Activated CD4-positive, alpha-beta T cell treated with anti-CD3 and anti-CD28 coated beads, Interleukin-2, amount 10 ng/mL, durations not matched to agents 7 days and 5 days (primary cell): Measurements from ENCODE around the gene SFTPA2. TPM values are rescaled to one million over a fixed set of nuclear protein-coding genes. Genes with fewer than 3 reads are reported as not detected.
A peak's percentile ranks its signal among the peaks of the same experiment; 100 is the strongest.
"Not testable (repeated sequence)": the region's sequence is repeated elsewhere in the genome, so short reads cannot be mapped to it uniquely, and the experiment has no call there.

Experiments
- CTCF ChIA-PET: fragments of 350-600 bp; sonication (Branson Sonifier 250); formaldehyde crosslinking; loops from one replicate; lab custom pipeline; 2021; ENCODE audit warnings: antibody characterized with exemption; lab: Charles Lee
- POLR2A ChIA-PET: fragments of 350-600 bp; sonication (Branson Sonifier 250); formaldehyde crosslinking; loops from one replicate; lab custom pipeline; 2021; ENCODE audit warnings: antibody characterized with exemption; lab: Charles Lee
- DNase-seq: peaks from one replicate; pipeline ENCODE4 v3.0.0-alpha.2; 2020
- H3K27ac Mint-ChIP-seq: one replicate; pipeline ENCODE4 v1.8.0; 2021; ENCODE audit warnings: mild to moderate bottlenecking, moderate library complexity, mixed read lengths
- H3K27me3 Mint-ChIP-seq: one replicate; pipeline ENCODE4 v1.8.0; 2021; ENCODE audit warnings: mixed read lengths
- H3K36me3 Mint-ChIP-seq: one replicate; pipeline ENCODE4 v1.8.0; 2021; ENCODE audit warnings: low read depth, mixed read lengths
- H3K4me1 Mint-ChIP-seq: one replicate; pipeline ENCODE4 v1.8.0; 2021; ENCODE audit warnings: mixed read lengths
- H3K4me3 Mint-ChIP-seq: one replicate; pipeline ENCODE4 v1.8.0; 2021; ENCODE audit warnings: mild to moderate bottlenecking, moderate library complexity, mixed read lengths
- H3K9me3 Mint-ChIP-seq: one replicate; pipeline ENCODE4 v1.8.0; 2021; ENCODE audit warnings: mixed read lengths
- total RNA-seq, 2 experiments: library from RNA; stranded (reverse); gene quantifications; one replicate each; pipeline ENCODE4 v1.2.3, GENCODE V29; 2021

The SFTPA2 gene
- total RNA-seq, 2 experiments from 2014 or later: not detected

DNA sequence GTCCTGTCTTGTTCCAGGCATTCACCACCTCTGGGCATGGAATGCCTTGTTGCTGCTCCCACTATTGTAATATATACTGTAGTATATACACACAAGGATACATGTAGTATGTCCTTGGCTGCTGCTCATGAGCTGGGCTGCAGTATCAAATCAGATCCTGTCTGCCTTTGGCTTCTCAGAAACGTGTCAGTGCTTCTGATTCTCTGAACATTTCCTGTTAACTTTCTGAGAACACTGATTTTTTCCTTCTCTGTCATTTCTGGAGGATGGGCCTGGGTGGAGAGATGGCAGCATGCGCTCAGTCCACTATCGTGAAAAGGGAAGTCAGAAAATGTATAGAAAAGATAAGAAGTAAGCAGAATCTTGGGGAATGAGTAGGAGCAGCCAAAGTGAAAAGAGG, 12.2 kb downstream of the SFTPA2 start:
- ChIA-PET CTCF (no interaction called here), POLR2A (no interaction called here)
- Mint-ChIP-seq H3K36me3 (peaks cover 8% of the 10 kb centered on the region), H3K4me1 (peaks cover 38% of the 10 kb centered on the region), H3K4me3 (peak overlapping the region; percentile 9), H3K27ac (peak overlapping the region; percentile 82), H3K9me3 (peaks cover 10% of the 10 kb centered on the region), H3K27me3 (no peaks in the 10 kb centered on the region)
- peak; percentile 29 for DNase-seq

- POLR2A ChIA-PET, H3K27ac Mint-ChIP-seq, CTCF ChIA-PET, H3K27me3 Mint-ChIP-seq, H3K36me3 Mint-ChIP-seq, H3K9me3 Mint-ChIP-seq, DNase-seq, H3K4me3 Mint-ChIP-seq: not testable (repeated sequence)
- peaks cover 41% of the 10 kb centered on the region for H3K4me1 Mint-ChIP-seq
Measured at GRCh38 chr10:79547128-79547527, 13.1 kb downstream of the SFTPA2 start.

DNA sequence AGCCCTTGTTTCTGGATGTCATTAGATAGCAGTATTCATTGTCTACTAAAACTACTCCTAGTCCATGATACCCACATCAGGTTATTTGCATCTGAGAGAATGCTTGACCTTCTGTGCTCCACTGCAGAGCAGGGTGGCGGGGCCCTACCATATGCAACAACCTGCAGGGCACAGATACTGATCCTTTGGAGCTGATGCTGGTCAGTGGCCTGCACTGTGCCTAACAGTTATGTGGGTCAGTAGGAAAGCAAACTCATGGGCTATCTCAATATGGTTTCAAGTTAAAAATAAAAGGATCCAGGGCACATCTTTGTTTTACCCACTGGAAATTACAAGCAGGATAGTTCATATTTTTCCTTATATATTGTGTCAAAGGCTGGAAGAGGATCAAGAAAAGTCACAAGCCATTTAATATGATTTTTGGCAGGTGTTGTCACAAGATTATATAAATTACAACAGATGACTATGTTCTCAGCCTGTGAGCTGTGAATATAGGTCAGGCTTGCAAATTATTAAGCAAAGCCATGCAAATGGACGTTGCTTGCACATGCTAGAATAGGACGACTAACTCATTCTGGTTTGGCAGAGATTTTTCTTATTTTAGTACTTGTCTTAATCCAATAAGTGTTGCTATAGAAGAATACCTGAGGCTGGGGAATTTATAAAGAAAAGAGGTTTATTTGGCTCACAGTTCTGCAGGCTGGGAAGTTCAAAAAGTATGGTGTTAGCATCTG, 15.1 kb downstream of the SFTPA2 start:
- H3K9me3 Mint-ChIP-seq, H3K36me3 Mint-ChIP-seq, H3K27me3 Mint-ChIP-seq, H3K27ac Mint-ChIP-seq, POLR2A ChIA-PET, DNase-seq, H3K4me3 Mint-ChIP-seq, CTCF ChIA-PET: not testable (repeated sequence)
- H3K4me1 Mint-ChIP-seq: peaks cover 51% of the 10 kb centered on the region

DNA sequence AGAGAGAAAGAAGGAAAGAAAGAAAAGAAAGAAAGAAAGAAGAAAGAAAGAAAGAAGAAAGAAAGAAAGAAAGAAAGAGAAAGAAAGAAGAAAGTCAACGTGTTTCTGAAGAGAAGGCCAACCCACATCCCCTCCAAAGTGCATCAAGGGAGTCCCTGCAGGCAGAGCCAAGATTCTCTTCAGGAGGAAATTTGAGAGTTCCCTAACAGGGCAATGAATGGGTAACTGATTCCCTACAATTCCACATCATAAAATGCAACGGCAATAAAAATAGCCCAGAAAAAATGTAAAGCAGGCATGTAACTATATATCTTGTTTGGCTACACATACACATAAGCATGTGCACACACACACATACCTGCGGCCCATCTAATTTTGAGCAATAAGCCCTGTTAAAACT, 15.8 kb downstream of the SFTPA2 start:
- H3K27ac Mint-ChIP-seq, POLR2A ChIA-PET, H3K27me3 Mint-ChIP-seq, DNase-seq, H3K4me3 Mint-ChIP-seq, H3K9me3 Mint-ChIP-seq, CTCF ChIA-PET, H3K36me3 Mint-ChIP-seq: not testable (repeated sequence)
- H3K4me1 Mint-ChIP-seq: peaks cover 48% of the 10 kb centered on the region

DNA sequence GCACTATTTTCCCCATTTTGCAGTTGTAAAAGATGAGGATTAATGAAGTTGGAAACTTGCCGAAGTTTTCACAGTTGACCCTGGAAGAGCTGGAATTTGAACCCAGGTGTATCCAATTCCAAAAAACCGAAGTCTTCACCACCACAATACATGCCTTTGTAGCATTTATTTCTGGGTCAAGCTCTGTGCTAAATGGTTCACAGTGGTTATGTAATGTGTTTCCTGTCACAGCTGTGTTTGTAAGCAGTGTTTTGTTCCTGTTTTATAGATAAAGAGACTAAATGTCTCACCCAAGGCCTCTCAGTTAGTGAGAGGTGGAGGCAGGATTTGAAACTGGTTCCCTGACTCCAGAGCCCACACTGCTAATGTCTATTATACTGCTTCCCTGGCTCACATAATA, 17.6 kb downstream of the SFTPA2 start:
- CTCF ChIA-PET: no interaction called here
- POLR2A ChIA-PET: no interaction called here
- no peak overlapping the region for H3K27ac Mint-ChIP-seq
- no peak for DNase-seq
- no peaks in the 10 kb centered on the region for H3K27me3 Mint-ChIP-seq
- H3K4me1 Mint-ChIP-seq: peaks cover 34% of the 10 kb centered on the region
- peaks cover 10% of the 10 kb centered on the region for H3K9me3 Mint-ChIP-seq
- no peak overlapping the region for H3K4me3 Mint-ChIP-seq
- H3K36me3 Mint-ChIP-seq: peaks cover 8% of the 10 kb centered on the region

DNA sequence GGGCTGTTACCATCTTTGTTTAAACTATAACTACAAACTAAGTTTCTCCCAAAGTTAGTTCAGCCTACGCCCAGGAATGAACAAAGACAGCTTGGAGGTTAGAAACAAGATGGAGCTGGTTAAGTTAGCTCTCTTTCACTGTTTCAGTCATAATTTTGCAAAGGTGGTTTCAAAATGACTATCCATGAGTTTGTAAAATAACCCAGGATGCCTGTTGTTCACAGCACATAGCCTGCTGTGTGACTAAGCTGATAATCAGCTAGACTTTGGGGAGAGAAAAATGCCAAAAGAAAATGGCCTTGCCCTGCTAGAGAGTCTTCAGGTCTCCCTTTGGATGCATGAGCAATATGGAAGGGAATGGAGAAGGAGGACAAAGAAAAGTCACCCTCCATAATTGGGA, 19.3 kb downstream of the SFTPA2 start:
- DNase-seq, H3K27ac Mint-ChIP-seq, H3K36me3 Mint-ChIP-seq, POLR2A ChIA-PET, H3K9me3 Mint-ChIP-seq, H3K4me3 Mint-ChIP-seq, H3K27me3 Mint-ChIP-seq: not testable (repeated sequence)
- CTCF ChIA-PET: interaction anchor here (0.6 kb wide), 1 partner anchor 40 kb away, joined by 4 read pairs; no protein-coding TSS in a partner anchor
- peaks cover 19% of the 10 kb centered on the region for H3K4me1 Mint-ChIP-seq

GRCh38 chr10:79538311-79538710, 21.9 kb downstream of the SFTPA2 start:
- H3K4me1 Mint-ChIP-seq: peaks cover 19% of the 10 kb centered on the region
- POLR2A ChIA-PET, H3K27me3 Mint-ChIP-seq, H3K9me3 Mint-ChIP-seq, H3K27ac Mint-ChIP-seq, H3K4me3 Mint-ChIP-seq, H3K36me3 Mint-ChIP-seq, DNase-seq: not testable (repeated sequence)
- CTCF ChIA-PET: interaction anchor here (1.3 kb wide), 1 partner anchor 391 kb away, joined by 6 read pairs; no protein-coding TSS in a partner anchor

DNA sequence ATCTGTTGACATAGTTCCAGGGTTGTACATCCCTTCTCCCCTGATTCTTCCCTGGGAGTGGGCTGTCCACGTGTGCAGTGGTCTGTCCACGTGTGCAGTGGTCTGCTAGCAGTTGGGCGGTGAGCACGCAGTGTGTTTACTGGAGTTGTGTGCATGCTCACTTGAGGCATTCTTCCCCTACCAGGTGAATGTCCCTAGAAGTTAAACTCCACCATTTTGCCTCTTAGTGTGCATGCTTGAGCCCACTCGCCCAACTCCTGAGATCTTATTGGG, 26.4 kb downstream of the SFTPA2 start:
- POLR2A ChIA-PET, CTCF ChIA-PET: not testable (repeated sequence)

GRCh38 chr10:79533142-79533902, 26.9 kb downstream of the SFTPA2 start:
- H3K4me1 Mint-ChIP-seq, POLR2A ChIA-PET, CTCF ChIA-PET, DNase-seq, H3K27me3 Mint-ChIP-seq, H3K36me3 Mint-ChIP-seq, H3K4me3 Mint-ChIP-seq, H3K27ac Mint-ChIP-seq, H3K9me3 Mint-ChIP-seq: not testable (repeated sequence)

More for the DNA sequence above, 26.4 kb downstream of the SFTPA2 start:
- H3K9me3 Mint-ChIP-seq, H3K4me3 Mint-ChIP-seq, H3K27me3 Mint-ChIP-seq, H3K27ac Mint-ChIP-seq, H3K4me1 Mint-ChIP-seq, DNase-seq, H3K36me3 Mint-ChIP-seq: not testable (repeated sequence)

GRCh38 chr10:79528261-79528660, 31.9 kb downstream of the SFTPA2 start:
- H3K9me3 Mint-ChIP-seq, H3K36me3 Mint-ChIP-seq, H3K4me1 Mint-ChIP-seq, POLR2A ChIA-PET, H3K4me3 Mint-ChIP-seq, H3K27ac Mint-ChIP-seq, CTCF ChIA-PET, H3K27me3 Mint-ChIP-seq, DNase-seq: not testable (repeated sequence)

DNA sequence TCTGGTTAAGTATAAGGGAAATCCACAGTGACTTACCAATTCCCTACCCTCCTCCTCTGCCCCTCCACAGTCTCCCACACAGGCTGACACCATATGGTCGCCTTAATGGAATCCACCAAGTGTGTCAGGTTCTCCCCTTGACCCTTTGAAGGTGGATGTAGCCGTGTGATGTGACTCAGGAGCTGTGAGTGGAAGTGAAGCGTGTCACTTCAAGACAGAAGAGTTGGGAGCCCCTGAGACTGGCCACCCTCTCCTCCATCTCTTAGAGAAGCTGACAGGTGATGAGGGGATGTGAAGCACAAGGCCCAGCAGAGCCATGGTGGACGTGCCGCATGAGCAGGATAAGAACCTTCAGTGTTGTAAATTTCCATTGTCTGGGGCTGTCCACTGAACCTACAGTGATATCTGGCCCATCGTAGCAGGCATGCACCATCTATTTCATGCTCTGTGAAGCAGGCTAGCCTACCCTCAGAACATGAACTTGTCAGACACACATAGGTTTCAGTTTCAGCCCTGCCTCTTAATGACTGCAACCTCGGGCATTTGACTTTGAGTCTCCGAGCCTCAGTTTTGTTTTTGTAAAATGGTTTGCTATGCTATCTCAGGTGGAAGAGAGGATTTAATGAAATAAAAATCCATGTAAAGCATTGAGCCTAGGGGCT, 35.0 kb downstream of the SFTPA2 start:
- H3K27ac Mint-ChIP-seq, H3K9me3 Mint-ChIP-seq, CTCF ChIA-PET: not testable (repeated sequence)

GRCh38 chr10:79523157-79523853, 36.9 kb downstream of the SFTPA2 start:
- CTCF ChIA-PET, H3K4me3 Mint-ChIP-seq, POLR2A ChIA-PET, H3K9me3 Mint-ChIP-seq, H3K27me3 Mint-ChIP-seq, H3K27ac Mint-ChIP-seq, H3K36me3 Mint-ChIP-seq, H3K4me1 Mint-ChIP-seq, DNase-seq: not testable (repeated sequence)

More for the DNA sequence above, 35.0 kb downstream of the SFTPA2 start:
- H3K4me3 Mint-ChIP-seq, DNase-seq, POLR2A ChIA-PET, H3K27me3 Mint-ChIP-seq, H3K36me3 Mint-ChIP-seq, H3K4me1 Mint-ChIP-seq: not testable (repeated sequence)

- H3K27ac Mint-ChIP-seq, H3K4me1 Mint-ChIP-seq, POLR2A ChIA-PET, DNase-seq, H3K27me3 Mint-ChIP-seq, H3K36me3 Mint-ChIP-seq, H3K9me3 Mint-ChIP-seq, CTCF ChIA-PET, H3K4me3 Mint-ChIP-seq: not testable (repeated sequence)
Measured at GRCh38 chr10:79522464-79522863, 37.7 kb downstream of the SFTPA2 start.
